ENCODE data around the gene ABHD16A. TPM values are rescaled to one million over a fixed set of nuclear protein-coding genes. Genes with fewer than 3 reads are reported as not detected.

ABHD16A gene
- polyA plus RNA-seq, 2 of the 4 experiments (the other 2 are of a cell fraction): 16.6 to 22.3 TPM

GRCh38 chr6:31693535-31693934 lies 9.6 kb downstream of the ABHD16A start:
- Histone ChIP-seq H3K27ac (no peak overlapping the region), H3K9me3 (no peaks in the 10 kb centered on the region), H3K4me3 (no peak overlapping the region), H3K4me1 (no peaks in the 10 kb centered on the region; the same call in 2 of the 3 replicates), H3K4me2 (no peak overlapping the region)
- no peak for DNase-seq (ENCODE audit: low read depth in 1 of 2, low spot score in 1 of 2)
- POLR2A ChIA-PET: interaction anchor here (1.2 to 1.4 kb wide), 2 partner anchors 122 to 134 kb away, joined by 3 to 5 read pairs; partner anchors contain the start of genes HSPA1A, HSPA1B and HSPA1L
- TF ChIP-seq HDAC2 (IDR thresholded peaks at IDR 0.05): no peak
- no peak for TF ChIP-seq NPAS2 (CRISPR knock-in tag; IDR thresholded peaks at IDR 0.05; ENCODE audit: borderline replicate concordance)
- TF ChIP-seq HMGXB4 (CRISPR knock-in tag; IDR thresholded peaks at IDR 0.05; ENCODE audit: borderline replicate concordance): no peak
- no peak for TF ChIP-seq CEBPB (IDR thresholded peaks at IDR 0.05)
- no peak for TF ChIP-seq FOSB (CRISPR knock-in tag; IDR thresholded peaks at IDR 0.05)
- TF ChIP-seq RFX5 (IDR thresholded peaks at IDR 0.05): no peak
- TF ChIP-seq RNF2 (IDR thresholded peaks at IDR 0.05; ENCODE audit: borderline replicate concordance, low read depth): no peak
- CTCF ChIA-PET: interaction anchor here (0.6 to 1.8 kb wide), 6 partner anchors 10 to 170 kb away, joined by 3 to 9 read pairs (median 3); partner anchors contain the start of genes ABHD16A and DDAH2
- 94% methylated on average over 4 of the region's 6 CpGs for WGBS (ENCODE audit: missing lambda C conversion rate)
- no peak for ATAC-seq
- no peak for FAIRE-seq

GRCh38 chr6:31692886-31693285 lies 10.2 kb downstream of the ABHD16A start:
- ATAC-seq: no peak
- WGBS (ENCODE audit: missing lambda C conversion rate): 92% methylated on average over 8 of the region's 9 CpGs
- Histone ChIP-seq H3K27ac (no peak overlapping the region), H3K4me3 (no peak overlapping the region), H3K4me1 (no peaks in the 10 kb centered on the region; the same call in 2 of the 3 replicates), H3K4me2 (no peak overlapping the region), H3K9me3 (no peaks in the 10 kb centered on the region)
- ChIA-PET POLR2A (no interaction called here), CTCF (interaction anchor here (0.6 to 2.9 kb wide), 5 partner anchors 11 to 119 kb away, joined by 3 to 11 read pairs (median 4); partner anchors contain the start of genes ABHD16A, DDAH2 and LY6G5C)
- no peak for FAIRE-seq
- TF ChIP-seq FOSL2 (IDR thresholded peaks at IDR 0.05) (no peak), FOSL2 (CRISPR knock-in tag; IDR thresholded peaks at IDR 0.05) (no peak), HDAC2 (IDR thresholded peaks at IDR 0.05) (no peak), ZSCAN20 (CRISPR knock-in tag; IDR thresholded peaks at IDR 0.05) (no peak), HOXA7 (CRISPR knock-in tag; IDR thresholded peaks at IDR 0.05) (no peak), RAD21 (conservative IDR thresholded peaks at IDR 0.05 in 1 of 2, IDR thresholded peaks at IDR 0.05 in 1 of 2) (no peak), SREBF2 (IDR thresholded peaks at IDR 0.05) (no peak), JUNB (IDR thresholded peaks at IDR 0.05) (no peak), REST (IDR thresholded peaks at IDR 0.05) (no peak), NR3C1 (IDR thresholded peaks at IDR 0.05) (no peak), KDM1A (IDR thresholded peaks at IDR 0.05; ENCODE audit: low read depth) (no peak), CHD2 (IDR thresholded peaks at IDR 0.05; ENCODE audit: low read length, partially characterized antibody) (no peak), BCL3 (IDR thresholded peaks at IDR 0.05) (no peak), CBX8 (IDR thresholded peaks at IDR 0.05) (no peak), CBX2 (IDR thresholded peaks at IDR 0.05; ENCODE audit: borderline replicate concordance, low read depth) (no peak), RCOR1 (IDR thresholded peaks at IDR 0.05; ENCODE audit: low read depth, low read length) (no peak), MYC (IDR thresholded peaks at IDR 0.05; ENCODE audit: borderline replicate concordance, low read length) (no peak)
- no peak for DNase-seq (ENCODE audit: low read depth in 1 of 2, low spot score in 1 of 2)

All from A549 (cell line).